ENCODE measurements around the gene LRP1B.

DNA sequence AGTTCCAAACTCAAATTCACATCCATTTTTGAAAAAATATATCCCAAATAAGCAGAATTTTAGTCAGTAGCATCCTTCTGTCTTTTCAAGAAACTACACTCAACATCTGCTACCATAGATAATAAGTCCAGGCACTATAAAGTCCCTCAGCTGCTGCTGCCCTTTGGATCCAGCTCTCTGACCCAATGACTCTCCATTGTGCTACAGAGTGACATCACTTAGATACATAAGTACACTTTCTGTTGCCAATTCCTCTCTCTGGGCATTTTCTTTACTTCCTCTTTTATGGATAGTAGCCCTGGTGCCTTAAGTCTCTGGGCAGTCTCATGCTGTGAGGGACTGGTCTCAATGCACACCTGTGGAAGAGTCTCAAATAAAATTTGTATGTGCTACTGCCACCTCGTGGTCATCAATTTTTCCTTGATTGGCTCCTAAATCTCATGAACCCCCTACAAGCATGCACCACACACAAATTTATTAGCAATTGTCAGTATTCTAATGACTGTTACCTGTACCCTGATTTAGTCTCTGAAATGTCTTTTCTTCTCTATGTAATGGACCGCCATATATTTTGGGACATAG is 219.2 kb downstream of the LRP1B start:
- TF ChIP-seq RARB (CRISPR knock-in tag; IDR thresholded peaks at IDR 0.05): no peak
- no peak for TF ChIP-seq ZFP3 (CRISPR knock-in tag; IDR thresholded peaks at IDR 0.05)
- TF ChIP-seq, protein P1, sequence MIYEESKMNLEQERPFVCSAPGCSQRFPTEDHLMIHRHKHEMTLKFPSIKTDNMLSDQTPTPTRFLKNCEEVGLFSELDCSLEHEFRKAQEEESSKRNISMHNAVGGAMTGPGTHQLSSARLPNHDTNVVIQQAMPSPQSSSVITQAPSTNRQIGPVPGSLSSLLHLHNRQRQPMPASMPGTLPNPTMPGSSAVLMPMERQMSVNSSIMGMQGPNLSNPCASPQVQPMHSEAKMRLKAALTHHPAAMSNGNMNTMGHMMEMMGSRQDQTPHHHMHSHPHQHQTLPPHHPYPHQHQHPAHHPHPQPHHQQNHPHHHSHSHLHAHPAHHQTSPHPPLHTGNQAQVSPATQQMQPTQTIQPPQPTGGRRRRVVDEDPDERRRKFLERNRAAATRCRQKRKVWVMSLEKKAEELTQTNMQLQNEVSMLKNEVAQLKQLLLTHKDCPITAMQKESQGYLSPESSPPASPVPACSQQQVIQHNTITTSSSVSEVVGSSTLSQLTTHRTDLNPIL (CRISPR knock-in tag; IDR thresholded peaks at IDR 0.05; ENCODE audit: low read depth): no peak
- TF ChIP-seq TOX (CRISPR knock-in tag; IDR thresholded peaks at IDR 0.05; ENCODE audit: borderline replicate concordance): no peak
- no peak for TF ChIP-seq BACH2 (CRISPR knock-in tag; IDR thresholded peaks at IDR 0.05; ENCODE audit: borderline replicate concordance)
- TF ChIP-seq, protein P2, sequence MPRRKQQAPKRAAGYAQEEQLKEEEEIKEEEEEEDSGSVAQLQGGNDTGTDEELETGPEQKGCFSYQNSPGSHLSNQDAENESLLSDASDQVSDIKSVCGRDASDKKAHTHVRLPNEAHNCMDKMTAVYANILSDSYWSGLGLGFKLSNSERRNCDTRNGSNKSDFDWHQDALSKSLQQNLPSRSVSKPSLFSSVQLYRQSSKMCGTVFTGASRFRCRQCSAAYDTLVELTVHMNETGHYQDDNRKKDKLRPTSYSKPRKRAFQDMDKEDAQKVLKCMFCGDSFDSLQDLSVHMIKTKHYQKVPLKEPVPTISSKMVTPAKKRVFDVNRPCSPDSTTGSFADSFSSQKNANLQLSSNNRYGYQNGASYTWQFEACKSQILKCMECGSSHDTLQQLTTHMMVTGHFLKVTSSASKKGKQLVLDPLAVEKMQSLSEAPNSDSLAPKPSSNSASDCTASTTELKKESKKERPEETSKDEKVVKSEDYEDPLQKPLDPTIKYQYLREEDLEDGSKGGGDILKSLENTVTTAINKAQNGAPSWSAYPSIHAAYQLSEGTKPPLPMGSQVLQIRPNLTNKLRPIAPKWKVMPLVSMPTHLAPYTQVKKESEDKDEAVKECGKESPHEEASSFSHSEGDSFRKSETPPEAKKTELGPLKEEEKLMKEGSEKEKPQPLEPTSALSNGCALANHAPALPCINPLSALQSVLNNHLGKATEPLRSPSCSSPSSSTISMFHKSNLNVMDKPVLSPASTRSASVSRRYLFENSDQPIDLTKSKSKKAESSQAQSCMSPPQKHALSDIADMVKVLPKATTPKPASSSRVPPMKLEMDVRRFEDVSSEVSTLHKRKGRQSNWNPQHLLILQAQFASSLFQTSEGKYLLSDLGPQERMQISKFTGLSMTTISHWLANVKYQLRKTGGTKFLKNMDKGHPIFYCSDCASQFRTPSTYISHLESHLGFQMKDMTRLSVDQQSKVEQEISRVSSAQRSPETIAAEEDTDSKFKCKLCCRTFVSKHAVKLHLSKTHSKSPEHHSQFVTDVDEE (CRISPR knock-in tag; IDR thresholded peaks at IDR 0.05): no peak
- no peak for TF ChIP-seq ZC3H10 (CRISPR knock-in tag; IDR thresholded peaks at IDR 0.05)
- TF ChIP-seq PPARA (CRISPR knock-in tag; IDR thresholded peaks at IDR 0.05; ENCODE audit: borderline replicate concordance): no peak
- no peak for TF ChIP-seq PATZ1 (CRISPR knock-in tag; IDR thresholded peaks at IDR 0.05; ENCODE audit: borderline replicate concordance)
- no peak for TF ChIP-seq CSRNP3 (CRISPR knock-in tag; IDR thresholded peaks at IDR 0.05)
- TF ChIP-seq, protein P3, sequence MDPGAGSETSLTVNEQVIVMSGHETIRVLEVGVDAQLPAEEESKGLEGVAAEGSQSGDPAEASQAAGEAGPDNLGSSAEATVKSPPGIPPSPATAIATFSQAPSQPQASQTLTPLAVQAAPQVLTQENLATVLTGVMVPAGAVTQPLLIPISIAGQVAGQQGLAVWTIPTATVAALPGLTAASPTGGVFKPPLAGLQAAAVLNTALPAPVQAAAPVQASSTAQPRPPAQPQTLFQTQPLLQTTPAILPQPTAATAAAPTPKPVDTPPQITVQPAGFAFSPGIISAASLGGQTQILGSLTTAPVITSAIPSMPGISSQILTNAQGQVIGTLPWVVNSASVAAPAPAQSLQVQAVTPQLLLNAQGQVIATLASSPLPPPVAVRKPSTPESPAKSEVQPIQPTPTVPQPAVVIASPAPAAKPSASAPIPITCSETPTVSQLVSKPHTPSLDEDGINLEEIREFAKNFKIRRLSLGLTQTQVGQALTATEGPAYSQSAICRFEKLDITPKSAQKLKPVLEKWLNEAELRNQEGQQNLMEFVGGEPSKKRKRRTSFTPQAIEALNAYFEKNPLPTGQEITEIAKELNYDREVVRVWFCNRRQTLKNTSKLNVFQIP (CRISPR knock-in tag; IDR thresholded peaks at IDR 0.05; ENCODE audit: borderline replicate concordance, low read depth): no peak

Measured in SK-N-SH treated with all-trans-retinoic acid at 6 μM for 48 hours (cell line).